HG02798 (cell line): ENCODE results near the gene CREB3.
A peak's percentile ranks its signal among the peaks of the same experiment; 100 is the strongest.

Experiments
- ATAC-seq: cut with Tn5 transposase; IDR thresholded peaks from one replicate; pipeline ENCODE4 v1.9.1; 2021; ENCODE audit warnings: mild to moderate bottlenecking; ENCODE audit not compliant: unreplicated experiment, poor library complexity

CREB3 gene

GRCh38 chr9:35746583-35746982 is 14.1 kb downstream of the CREB3 start:
- no peak for ATAC-seq

- ATAC-seq = no peak
Observed at GRCh38 chr9:35748242-35748857, 15.9 kb downstream of the CREB3 start.

- ATAC-seq = peak; percentile 88
Observed at GRCh38 chr9:35748858-35749514, 16.5 kb downstream of the CREB3 start, which contains the start of the genes GBA2 and RGP1. TSS of gene GBA2 (minus strand) at chr9:35749228. CDS start at chr9:35748704, 524 bp downstream. TSS of gene RGP1 (plus strand) at chr9:35749287. CDS start at chr9:35749756, 469 bp downstream.

GRCh38 chr9:35749515-35750255 is 17.2 kb downstream of the CREB3 start:
- ATAC-seq = peak; percentile 24

GRCh38 chr9:35750256-35750531 is 17.7 kb downstream of the CREB3 start:
- ATAC-seq = no peak

- ATAC-seq = no peak
Observed at GRCh38 chr9:35753466-35753865, 21.0 kb downstream of the CREB3 start.

- no peak for ATAC-seq
Observed at GRCh38 chr9:35754264-35754663, 21.8 kb downstream of the CREB3 start, which contains the start of gene MSMP. TSS of gene MSMP (minus strand) at chr9:35754276. CDS start at chr9:35754129, 147 bp downstream.

- ATAC-seq = no peak
Observed at GRCh38 chr9:35755071-35755470, 22.6 kb downstream of the CREB3 start.

- ATAC-seq = peak; percentile 62
Observed at GRCh38 chr9:35756275-35757225, 24.1 kb downstream of the CREB3 start.

GRCh38 chr9:35757226-35757891 is 24.9 kb downstream of the CREB3 start:
- ATAC-seq = peak; percentile 34

GRCh38 chr9:35757892-35758275 is 25.4 kb downstream of the CREB3 start:
- ATAC-seq = no peak

GRCh38 chr9:35758475-35759050 is 26.1 kb downstream of the CREB3 start:
- ATAC-seq = no peak

- no peak for ATAC-seq
Observed at GRCh38 chr9:35759795-35760194, 27.3 kb downstream of the CREB3 start.

GRCh38 chr9:35760651-35761050 is 28.2 kb downstream of the CREB3 start:
- ATAC-seq = no peak

GRCh38 chr9:35763181-35763580 is 30.7 kb downstream of the CREB3 start:
- no peak for ATAC-seq

GRCh38 chr9:35763803-35764202 is 31.3 kb downstream of the CREB3 start:
- no peak for ATAC-seq

GRCh38 chr9:35766997-35767396 is 34.5 kb downstream of the CREB3 start:
- no peak for ATAC-seq

GRCh38 chr9:35767458-35767857 is 35.0 kb downstream of the CREB3 start:
- ATAC-seq = no peak

- no peak for ATAC-seq
Observed at GRCh38 chr9:35769763-35770162, 37.3 kb downstream of the CREB3 start.

- no peak for ATAC-seq
Observed at GRCh38 chr9:35771075-35771433, 38.6 kb downstream of the CREB3 start.
